ENCODE measurements around the gene GIPC1.
"Not testable (repeated sequence)": the region's sequence is repeated elsewhere in the genome, so short reads cannot be mapped to it uniquely, and the experiment has no call there.

GIPC1 gene

GRCh38 chr19:14470031-14470876, 25.7 kb downstream of the GIPC1 start:
- no peak for DNase-seq

DNA sequence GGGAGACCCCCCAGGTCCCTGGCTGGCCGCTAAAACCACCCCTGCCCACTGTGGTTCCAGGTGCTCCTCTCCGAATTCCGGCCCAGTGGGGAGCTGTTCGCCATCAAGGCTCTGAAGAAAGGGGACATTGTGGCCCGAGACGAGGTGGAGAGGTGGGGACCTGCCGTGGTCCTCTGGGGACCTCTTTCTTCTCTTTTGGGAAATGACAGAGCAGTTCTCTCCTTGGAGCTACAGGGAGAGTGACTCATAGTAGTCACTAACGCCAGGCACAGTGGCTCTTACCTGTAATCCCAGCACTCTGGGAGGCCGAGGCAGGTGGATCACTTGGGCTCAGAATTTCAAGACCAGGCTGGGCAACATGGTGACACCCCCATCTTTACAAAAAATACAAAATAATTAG, 28.1 kb downstream of the GIPC1 start:
- DNase-seq = no peak

- no peak for DNase-seq
These were observed 28.5 kb downstream of the GIPC1 start for GRCh38 chr19:14467391-14467790.

- DNase-seq = no peak
These were observed 32.2 kb downstream of the GIPC1 start for GRCh38 chr19:14463747-14464146.

- not testable (repeated sequence) for DNase-seq
These were observed 33.5 kb downstream of the GIPC1 start for GRCh38 chr19:14462401-14462800.

DNA sequence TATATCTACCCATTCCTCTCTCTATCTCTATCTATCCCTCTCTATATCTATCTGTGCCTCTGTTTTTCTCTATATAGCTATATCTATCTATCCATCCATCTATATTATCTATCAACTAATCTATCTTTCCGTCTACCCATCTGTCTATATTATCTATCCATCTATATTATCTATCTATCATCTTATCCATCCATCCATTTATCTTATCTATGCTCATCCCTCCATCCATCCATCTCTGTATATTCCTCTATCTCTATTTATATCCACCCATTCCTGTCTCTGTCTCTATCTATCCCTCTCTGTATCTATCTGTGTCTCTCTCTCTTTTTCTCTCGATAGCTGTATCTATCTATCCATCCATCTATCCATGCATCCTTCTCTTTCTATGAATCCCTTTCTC, 35.0 kb downstream of the GIPC1 start:
- no peak for DNase-seq

DNA sequence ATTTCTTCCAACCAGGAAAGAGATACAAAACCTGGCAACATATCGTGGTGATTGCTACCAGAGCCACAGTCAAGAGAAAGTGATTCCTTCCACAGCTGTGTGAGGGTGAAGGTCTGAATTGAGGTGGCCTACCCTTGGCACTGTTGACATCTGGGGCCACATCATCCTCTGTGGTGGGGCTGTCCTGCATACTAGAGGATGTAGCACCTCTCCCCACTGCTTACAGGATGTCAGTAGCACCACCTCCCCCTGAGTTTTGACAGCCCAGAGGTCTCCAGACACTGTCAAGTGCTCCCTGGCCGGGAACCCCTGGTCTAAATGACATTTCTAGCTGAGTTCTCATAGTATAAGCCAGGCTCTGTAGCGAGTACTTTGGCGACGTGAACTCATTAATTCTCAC, 36.2 kb downstream of the GIPC1 start:
- no peak for DNase-seq

DNA sequence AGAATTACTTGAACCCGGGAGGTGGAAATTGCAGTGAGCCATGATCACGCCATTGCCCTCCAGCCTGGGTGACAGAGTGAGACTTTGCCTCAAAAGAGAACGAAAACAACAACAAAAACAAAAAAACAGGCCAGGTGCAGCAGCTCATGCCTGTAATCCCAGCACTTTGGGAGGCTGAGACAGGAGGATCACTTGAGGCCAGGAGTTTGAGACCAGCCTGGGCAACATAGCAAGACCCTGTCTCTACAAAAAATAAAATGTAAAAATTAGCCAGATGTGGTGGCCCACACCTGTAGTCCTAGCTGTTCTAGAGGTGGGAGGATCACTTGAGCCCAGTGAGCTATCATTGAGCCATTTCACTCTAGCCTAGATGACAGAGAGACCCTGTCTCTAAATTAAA, 43.6 kb downstream of the GIPC1 start:
- DNase-seq = not testable (repeated sequence)

DNA sequence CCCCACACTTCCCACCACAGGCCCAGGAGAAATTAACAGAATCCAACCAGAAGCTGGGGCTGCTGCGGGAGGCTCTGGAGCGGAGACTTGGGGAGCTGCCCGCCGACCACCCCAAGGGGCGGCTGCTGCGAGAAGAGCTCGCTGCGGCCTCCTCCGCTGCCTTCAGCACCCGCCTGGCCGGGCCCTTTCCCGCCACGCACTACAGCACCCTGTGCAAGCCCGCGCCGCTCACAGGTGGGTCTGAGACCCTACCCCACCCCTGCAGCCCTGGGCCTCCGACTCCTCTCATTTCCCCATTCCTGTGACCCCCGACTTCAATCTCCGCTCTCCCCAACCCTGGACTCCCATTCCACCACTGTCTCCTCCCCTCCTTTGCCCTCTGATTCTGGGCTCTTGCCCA, 45.1 kb downstream of the GIPC1 start:
- no peak for DNase-seq

GRCh38 chr19:14450168-14450874, 45.6 kb downstream of the GIPC1 start:
- DNase-seq = no peak

GRCh38 chr19:14449321-14449720, 46.6 kb downstream of the GIPC1 start:
- no peak for DNase-seq

GRCh38 chr19:14446336-14447036, 49.4 kb downstream of the GIPC1 start:
- no peak for DNase-seq

GRCh38 chr19:14443632-14444216, 52.2 kb downstream of the GIPC1 start:
- no peak for DNase-seq

- no peak for DNase-seq
These were observed 52.9 kb downstream of the GIPC1 start for GRCh38 chr19:14442891-14443631.

DNA sequence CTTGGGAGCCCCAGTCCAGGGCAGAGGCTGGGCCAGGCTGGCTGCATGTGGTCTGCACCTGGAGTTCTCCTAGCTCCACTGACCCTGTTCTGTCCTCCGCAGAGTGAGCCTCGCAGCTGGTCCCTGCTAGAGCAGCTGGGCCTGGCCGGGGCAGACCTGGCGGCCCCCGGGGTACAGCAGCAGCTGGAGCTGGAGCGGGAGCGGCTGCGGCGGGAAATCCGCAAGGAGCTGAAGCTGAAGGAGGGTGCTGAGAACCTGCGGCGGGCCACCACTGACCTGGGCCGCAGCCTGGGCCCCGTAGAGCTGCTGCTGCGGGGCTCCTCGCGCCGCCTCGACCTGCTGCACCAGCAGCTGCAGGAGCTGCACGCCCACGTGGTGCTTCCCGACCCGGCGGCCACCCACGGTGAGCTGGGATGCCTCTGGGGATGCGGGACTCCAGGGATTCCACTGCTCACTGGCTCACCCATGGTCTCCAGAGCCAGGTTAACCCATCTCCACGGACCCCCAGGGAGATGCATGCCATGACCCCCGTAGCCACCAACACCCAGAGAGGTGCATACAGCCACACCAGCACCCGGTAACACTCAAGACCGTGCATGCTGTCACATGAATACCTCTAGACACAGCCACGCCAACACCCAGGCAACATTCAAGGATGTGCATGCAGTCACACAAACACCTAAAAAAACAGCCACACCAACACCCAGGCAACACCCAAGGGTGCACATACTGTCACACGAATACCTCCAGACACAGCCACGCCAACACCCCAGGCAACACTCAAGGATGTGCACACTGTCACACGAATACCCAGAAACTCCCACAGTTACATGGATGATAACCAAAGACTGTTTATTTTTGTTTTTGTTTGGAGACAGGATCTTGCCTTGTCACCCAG, 54.6 kb downstream of the GIPC1 start:
- no peak for DNase-seq

DNA sequence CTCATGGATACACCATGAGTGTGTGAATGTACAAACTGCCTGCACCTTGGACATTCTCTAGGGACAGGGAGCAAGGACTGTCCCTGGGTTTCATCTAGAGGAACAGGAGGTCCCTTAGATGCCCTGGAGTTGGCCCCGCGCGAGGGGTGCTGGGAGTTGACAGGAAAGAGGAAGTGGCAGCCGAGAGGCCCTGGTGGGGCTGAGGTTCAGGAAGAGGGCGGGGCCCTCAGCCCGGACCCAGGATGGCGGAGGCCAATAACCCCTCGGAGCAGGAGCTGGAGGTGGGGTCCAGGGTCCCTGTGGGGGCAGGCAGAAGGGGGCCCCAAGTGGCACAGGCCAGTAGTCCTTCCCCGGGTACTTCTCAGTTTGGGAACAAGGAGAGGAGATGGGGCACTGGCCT, 55.9 kb downstream of the GIPC1 start:
- DNase-seq = no peak

DNA sequence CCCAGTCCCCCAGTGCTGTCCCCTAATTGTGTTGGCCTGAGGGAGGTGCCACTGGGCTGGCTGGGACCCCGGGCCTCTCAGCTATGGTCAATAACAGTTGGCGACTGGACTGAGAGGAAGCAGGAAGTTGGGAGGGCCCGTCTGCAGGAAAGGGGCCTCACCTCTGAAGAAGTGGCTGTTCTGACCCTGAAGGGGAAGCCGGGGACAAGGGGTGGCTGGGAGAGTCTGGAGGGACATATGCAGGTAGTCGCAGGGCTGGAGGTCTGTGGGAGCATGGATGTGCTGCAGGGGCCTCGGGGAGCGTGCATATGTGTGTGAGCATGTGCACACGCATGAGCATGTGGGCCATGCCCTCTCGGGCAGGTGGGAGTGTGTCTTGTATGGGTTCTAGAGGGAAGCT, 56.9 kb downstream of the GIPC1 start:
- DNase-seq = no peak

DNA sequence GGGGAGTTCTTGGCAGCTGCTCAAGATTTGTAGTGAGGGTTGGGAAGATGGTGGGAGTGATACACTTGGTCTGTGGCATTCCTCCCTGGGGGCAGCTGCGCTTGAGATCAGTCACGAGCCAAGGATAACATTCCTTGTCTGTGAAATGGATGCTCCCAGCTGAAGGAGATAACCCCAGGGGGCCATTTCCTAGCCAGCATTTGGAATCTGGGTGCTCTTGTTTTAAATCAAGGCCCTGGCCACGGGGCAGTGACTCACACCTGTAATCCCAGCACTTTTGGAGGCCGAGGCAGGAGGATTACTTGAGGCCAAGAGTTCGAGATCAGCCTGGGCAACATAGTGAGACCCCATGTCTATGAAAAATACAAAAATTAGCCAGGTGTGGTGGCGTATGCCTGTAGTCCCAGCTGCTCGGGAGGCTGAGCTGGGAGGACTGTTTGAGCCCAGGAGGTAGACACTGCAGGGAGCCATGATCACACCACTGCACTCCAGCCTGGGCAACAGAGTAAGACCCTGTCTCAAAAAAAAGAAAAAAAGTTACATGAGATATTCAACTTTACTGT, 58.3 kb downstream of the GIPC1 start:
- no peak for DNase-seq

GRCh38 chr19:14435320-14436050, 60.4 kb downstream of the GIPC1 start:
- DNase-seq = no peak

GRCh38 chr19:14434543-14435319, 61.2 kb downstream of the GIPC1 start:
- no peak for DNase-seq

All from NCI-H524 treated with DMSO at 0.1 percent for 48 hours (cell line).